Panc1 (cell line): ENCODE results near the gene ZNF407. TPM values are rescaled to one million over a fixed set of nuclear protein-coding genes. Genes with fewer than 3 reads are reported as not detected.

Experiments
- ATAC-seq: fragments of 200-7000 bp; cut with Tn5 transposase; 2 replicates; pipeline ENCODE4 v1.9.1; 2020; ENCODE audit warnings: mild to moderate bottlenecking, moderate library complexity
- BruUV-seq: library from RNA; stranded (reverse); fragments of 400-500 nt; replicated peaks from 2 replicates; lab custom pipeline; 2021; lab: Mats Ljungman, UMichigan
- CTCF ChIA-PET: fragments of 300-600 bp; sonication (Branson Sonifier 250); formaldehyde crosslinking; loops from one replicate; lab custom pipeline; 2022; ENCODE audit warnings: antibody characterized with exemption; lab: Charles Lee
- POLR2A ChIA-PET: fragments of 300-600 bp; sonication (Branson Sonifier 250); formaldehyde crosslinking; loops from one replicate; lab custom pipeline; 2022; ENCODE audit warnings: antibody characterized with exemption; lab: Charles Lee
- DNase-seq: peaks from one replicate; pipeline ENCODE4 v3.0.0-alpha.2; 2010; ENCODE audit warnings: low read depth, low spot score
- H3K27ac ChIP-seq: 2 replicates; pipeline ENCODE4 v1.5.1; 2011; ENCODE audit warnings: mild to moderate bottlenecking, low read length, inconsistent platforms
- H3K27me3 ChIP-seq: fragments of 200-500 bp; sonication (Bioruptor generic); 2 replicates; pipeline ENCODE4 v1.6.0; 2014; ENCODE audit warnings: low read length, inconsistent platforms; ENCODE audit not compliant: control insufficient read depth, insufficient read depth
- H3K36me3 ChIP-seq: fragments of 200-500 bp; sonication (Bioruptor generic); 2 replicates; pipeline ENCODE4 v1.5.1; 2014; ENCODE audit warnings: inconsistent platforms, mild to moderate bottlenecking, low read length, moderate library complexity; ENCODE audit not compliant: control insufficient read depth, insufficient read depth
- H3K4me1 ChIP-seq: 2 replicates; pipeline ENCODE4 v1.5.1; 2011; ENCODE audit warnings: inconsistent platforms, mild to moderate bottlenecking, low read length, moderate library complexity; ENCODE audit not compliant: control insufficient read depth, insufficient read depth
- H3K4me3 ChIP-seq, 2 experiments: 2 replicates each; pipeline ENCODE4 v1.5.1; 2011 to 2012; ENCODE audit warnings: low read depth in 2 of 2, low read length in 2 of 2, mild to moderate bottlenecking in 2 of 2, inconsistent platforms in 1 of 2, moderate library complexity in 1 of 2
- H3K9me3 ChIP-seq: fragments of 200-500 bp; sonication (Bioruptor generic); 2 replicates; pipeline ENCODE4 v1.5.1; 2014; ENCODE audit warnings: low read depth, mild to moderate bottlenecking, inconsistent platforms, low read length, moderate library complexity; ENCODE audit not compliant: control insufficient read depth, insufficient read depth
- CTCF ChIP-seq: fragments of 450-650 bp; IDR thresholded peaks from 2 replicates; pipeline ENCODE4 v1.5.1; 2017; ENCODE audit warnings: mild to moderate bottlenecking
- POLR2AphosphoS5 ChIP-seq: IDR thresholded peaks from 2 replicates; pipeline ENCODE4 v1.6.1; 2012; ENCODE audit warnings: mild to moderate bottlenecking, low read depth, low read length, moderate library complexity
- REST ChIP-seq, 2 experiments: IDR thresholded peaks; 2 replicates each; pipeline ENCODE4 v1.6.1; 2011 to 2012; ENCODE audit warnings: low read depth in 2 of 2, control low read depth in 1 of 2, low read length in 1 of 2, mild to moderate bottlenecking in 1 of 2, moderate library complexity in 1 of 2; ENCODE audit not compliant: insufficient read depth in 1 of 2
- SIN3A ChIP-seq: IDR thresholded peaks from 2 replicates; pipeline ENCODE4 v1.6.1; 2012; ENCODE audit warnings: low read depth, mild to moderate bottlenecking, low read length, moderate library complexity, borderline replicate concordance; ENCODE audit not compliant: insufficient read depth
- TCF7L2 ChIP-seq: IDR thresholded peaks from 2 replicates; pipeline ENCODE4 v1.6.1; 2011; ENCODE audit warnings: mild to moderate bottlenecking, low read depth, low read length, inconsistent platforms
- in situ Hi-C: cut with HindIII; loops from 2 replicates; pipeline ENCODE4 v1.10.0; 2016; ENCODE audit warnings: low sequenced_read_pairs, low pct_unique_long_range_greater_than_20kb
- intact Hi-C: fragments of 100-400 bp; cut with micrococcal nuclease; formaldehyde crosslinking; loops from one replicate; pipeline ENCODE4 v1.10.0; 2022; ENCODE audit not compliant: unreplicated experiment
- total RNA-seq: library from RNA; stranded (reverse); gene quantifications from one replicate; pipeline ENCODE4 v1.2.1, GENCODE V29; 2021; ENCODE audit not compliant: unreplicated experiment

ZNF407 gene
- total RNA-seq, 1 experiment from 2014 or later, result 16.8 TPM

- intact Hi-C loops, result no loop called here
- no peak overlapping the region for H3K4me3 ChIP-seq
- H3K27me3 ChIP-seq, result no peaks in the 10 kb centered on the region
- H3K27ac ChIP-seq, result no peak overlapping the region
- in situ Hi-C loops, result no loop called here
- DNase-seq (no peak), ATAC-seq (no peak)
- no TSS peak for BruUV-seq
- peaks cover 11% of the 10 kb centered on the region; the same call in 1 of the 2 replicates for H3K9me3 ChIP-seq
- no peak for TF ChIP-seq TCF7L2
- TF ChIP-seq REST (IDR thresholded peaks at IDR 0.05; ENCODE audit: insufficient read depth in 1 of 2, low read depth in 2 of 2, low read length in 1 of 2), result no peak
- no peak for TF ChIP-seq POLR2AphosphoS5
- TF ChIP-seq SIN3A, result no peak
- TF ChIP-seq CTCF, result no peak
- peaks cover 2% of the 10 kb centered on the region for H3K4me1 ChIP-seq
- H3K36me3 ChIP-seq, result no peaks in the 10 kb centered on the region
- POLR2A ChIA-PET, result interaction anchor here (0.5 kb wide), 1 partner anchor 71 kb away, joined by 4 read pairs; no protein-coding TSS in a partner anchor
- CTCF ChIA-PET, result no interaction called here
Observed at GRCh38 chr18:75076286-75076685, 478.6 kb downstream of the ZNF407 start.

GRCh38 chr18:75081486-75081885, 483.8 kb downstream of the ZNF407 start:
- Histone ChIP-seq H3K36me3 (no peaks in the 10 kb centered on the region), H3K9me3 (peaks cover 11% of the 10 kb centered on the region; the same call in 1 of the 2 replicates)
- no TSS peak for BruUV-seq

More at GRCh38 chr18:75081486-75081885, 483.8 kb downstream of the ZNF407 start:
- CTCF ChIA-PET, result no interaction called here
- Histone ChIP-seq H3K4me1 (no peaks in the 10 kb centered on the region), H3K27ac (no peak overlapping the region), H3K27me3 (no peaks in the 10 kb centered on the region), H3K4me3 (no peak overlapping the region)
- intact Hi-C loops (no loop called here), in situ Hi-C loops (no loop called here)
- POLR2A ChIA-PET, result no interaction called here
- TF ChIP-seq REST (IDR thresholded peaks at IDR 0.05; ENCODE audit: insufficient read depth in 1 of 2, low read depth in 2 of 2, low read length in 1 of 2) (no peak), POLR2AphosphoS5 (no peak), CTCF (no peak), TCF7L2 (no peak), SIN3A (no peak)
- no peak for ATAC-seq
- DNase-seq, result no peak
